MM.1S (cell line): ENCODE results near the gene LNX1.

Experiments used
- EZH2 ChIP-seq: fragments of 300-600 bp; sonication (generic); optimal IDR thresholded peaks from 2 replicates; pipeline ENCODE3; 2017; ENCODE audit warnings: low read depth, mild to moderate bottlenecking, antibody characterized with exemption, low read length, mixed read lengths
- EZH2phosphoT487 ChIP-seq: fragments of 300-600 bp; sonication (generic); IDR thresholded peaks from 2 replicates; pipeline ENCODE4 v1.6.1; 2018; ENCODE audit warnings: antibody characterized with exemption, low read length
- TF ChIP-seq, protein P1 (sequence below): fragments of 300-600 bp; sonication (generic); IDR thresholded peaks from 2 replicates; pipeline ENCODE4 v1.5.1; 2016; ENCODE audit warnings: antibody characterized with exemption, low read length, mixed read lengths

DNA sequence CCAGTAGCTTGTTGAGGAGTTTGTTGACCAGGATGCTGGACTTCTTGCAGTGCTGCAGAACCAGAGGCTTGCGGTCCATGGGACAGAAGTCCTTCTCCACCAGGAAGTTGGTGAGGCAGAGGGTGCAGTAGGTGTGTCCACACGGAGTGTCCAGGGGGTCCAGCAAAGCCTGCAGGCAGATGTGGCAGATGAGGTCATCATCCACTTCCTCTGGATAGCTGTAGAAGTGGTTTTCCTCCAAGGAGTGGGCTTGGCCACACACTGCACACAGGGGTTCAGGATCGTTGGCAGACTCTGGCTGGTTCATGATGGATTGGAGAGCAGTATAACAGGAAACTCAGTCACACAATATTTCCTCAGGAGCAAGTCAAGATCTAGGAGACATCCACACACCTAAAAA lies 17.6 kb downstream of the LNX1 start:
- TF ChIP-seq, protein P1, sequence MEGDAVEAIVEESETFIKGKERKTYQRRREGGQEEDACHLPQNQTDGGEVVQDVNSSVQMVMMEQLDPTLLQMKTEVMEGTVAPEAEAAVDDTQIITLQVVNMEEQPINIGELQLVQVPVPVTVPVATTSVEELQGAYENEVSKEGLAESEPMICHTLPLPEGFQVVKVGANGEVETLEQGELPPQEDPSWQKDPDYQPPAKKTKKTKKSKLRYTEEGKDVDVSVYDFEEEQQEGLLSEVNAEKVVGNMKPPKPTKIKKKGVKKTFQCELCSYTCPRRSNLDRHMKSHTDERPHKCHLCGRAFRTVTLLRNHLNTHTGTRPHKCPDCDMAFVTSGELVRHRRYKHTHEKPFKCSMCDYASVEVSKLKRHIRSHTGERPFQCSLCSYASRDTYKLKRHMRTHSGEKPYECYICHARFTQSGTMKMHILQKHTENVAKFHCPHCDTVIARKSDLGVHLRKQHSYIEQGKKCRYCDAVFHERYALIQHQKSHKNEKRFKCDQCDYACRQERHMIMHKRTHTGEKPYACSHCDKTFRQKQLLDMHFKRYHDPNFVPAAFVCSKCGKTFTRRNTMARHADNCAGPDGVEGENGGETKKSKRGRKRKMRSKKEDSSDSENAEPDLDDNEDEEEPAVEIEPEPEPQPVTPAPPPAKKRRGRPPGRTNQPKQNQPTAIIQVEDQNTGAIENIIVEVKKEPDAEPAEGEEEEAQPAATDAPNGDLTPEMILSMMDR = no peak
- TF ChIP-seq EZH2 (no peak), EZH2phosphoT487 (no peak)
